ENCODE measurements around the gene CRYBG1. TPM values are rescaled to one million over a fixed set of nuclear protein-coding genes. Genes with fewer than 3 reads are reported as not detected.

Gene CRYBG1
- total and polyA plus RNA-seq, 4 donors, result 0.41 to 12.7 (median 5.8) TPM

GRCh38 chr6:106422534-106422933 lies 62.0 kb downstream of the CRYBG1 start:
- Histone ChIP-seq H3K4me3 (ENCODE audit: low read length in 2 of 2) (no peak overlapping the region), H3K27me3 (ENCODE audit: control insufficient read depth in 1 of 2, insufficient read depth in 2 of 2, low read length in 1 of 2) (no peaks in the 10 kb centered on the region), H3K27ac (ENCODE audit: low read depth in 1 of 2, low read length in 2 of 2) (no peak overlapping the region), H3K36me3 (ENCODE audit: control insufficient read depth in 1 of 2, insufficient read depth in 2 of 2, low read length in 1 of 2) (no peaks in the 10 kb centered on the region), H3K4me1 (ENCODE audit: control insufficient read depth in 1 of 2, insufficient read depth in 2 of 2, low read length in 2 of 2) (no peaks in the 10 kb centered on the region), H3K9me3 (ENCODE audit: control insufficient read depth, low read length) (no peaks in the 10 kb centered on the region)
- ATAC-seq (ENCODE audit: low FRiP score), result no peak
- intact Hi-C loops (cut with DNase I), result no loop called here
- DNase-seq, result no peak

- 77 to 80% methylated on average over 5 of the region's 5 CpGs for WGBS, 2 donors
- ATAC-seq (ENCODE audit: low FRiP score), result no peak
Observed at GRCh38 chr6:106425382-106425781, 64.9 kb downstream of the CRYBG1 start.

GRCh38 chr6:106426250-106426970 lies 65.9 kb downstream of the CRYBG1 start:
- ATAC-seq (ENCODE audit: low FRiP score) (no peak), DNase-seq (no peak)
- Histone ChIP-seq H3K4me3 (ENCODE audit: low read length in 2 of 2) (no peak overlapping the region), H3K4me1 (ENCODE audit: control insufficient read depth in 1 of 2, insufficient read depth in 2 of 2, low read length in 2 of 2) (no peaks in the 10 kb centered on the region), H3K36me3 (ENCODE audit: control insufficient read depth in 1 of 2, insufficient read depth in 2 of 2, low read length in 1 of 2) (no peaks in the 10 kb centered on the region), H3K27me3 (ENCODE audit: control insufficient read depth in 1 of 2, insufficient read depth in 2 of 2, low read length in 1 of 2) (no peaks in the 10 kb centered on the region), H3K9me3 (ENCODE audit: control insufficient read depth, low read length) (no peaks in the 10 kb centered on the region), H3K27ac (ENCODE audit: low read depth in 1 of 2, low read length in 2 of 2) (no peak overlapping the region)
- WGBS, 2 donors, result 65 to 67% methylated on average over 5 of the region's 5 CpGs
- intact Hi-C loops (cut with DNase I), result no loop called here

More at GRCh38 chr6:106425382-106425781, 64.9 kb downstream of the CRYBG1 start:
- DNase-seq, result no peak
- Histone ChIP-seq H3K36me3 (ENCODE audit: control insufficient read depth in 1 of 2, insufficient read depth in 2 of 2, low read length in 1 of 2) (no peaks in the 10 kb centered on the region), H3K4me1 (ENCODE audit: control insufficient read depth in 1 of 2, insufficient read depth in 2 of 2, low read length in 2 of 2) (no peaks in the 10 kb centered on the region), H3K27me3 (ENCODE audit: control insufficient read depth in 1 of 2, insufficient read depth in 2 of 2, low read length in 1 of 2) (no peaks in the 10 kb centered on the region), H3K4me3 (ENCODE audit: low read length in 2 of 2) (no peak overlapping the region), H3K9me3 (ENCODE audit: control insufficient read depth, low read length) (no peaks in the 10 kb centered on the region), H3K27ac (ENCODE audit: low read depth in 1 of 2, low read length in 2 of 2) (no peak overlapping the region)
- intact Hi-C loops (cut with DNase I), result no loop called here

GRCh38 chr6:106430466-106430865 lies 69.9 kb downstream of the CRYBG1 start:
- 81 to 83% methylated on average over 7 of the region's 7 CpGs for whole genome bisulfite sequencing, 2 donors
- no peaks in the 10 kb centered on the region for H3K36me3 ChIP-seq (ENCODE audit: control insufficient read depth in 1 of 2, insufficient read depth in 2 of 2, low read length in 1 of 2)
- ATAC-seq (ENCODE audit: low FRiP score) (no peak), DNase-seq (no peak)
- no peaks in the 10 kb centered on the region for H3K9me3 ChIP-seq (ENCODE audit: control insufficient read depth, low read length)
- no peaks in the 10 kb centered on the region for H3K4me1 ChIP-seq (ENCODE audit: control insufficient read depth in 1 of 2, insufficient read depth in 2 of 2, low read length in 2 of 2)
- H3K27me3 ChIP-seq (ENCODE audit: control insufficient read depth in 1 of 2, insufficient read depth in 2 of 2, low read length in 1 of 2), result no peaks in the 10 kb centered on the region
- H3K27ac ChIP-seq (ENCODE audit: low read depth in 1 of 2, low read length in 2 of 2), result no peak overlapping the region
- H3K4me3 ChIP-seq (ENCODE audit: low read length in 2 of 2), result no peak overlapping the region
- intact Hi-C loops (cut with DNase I), result no loop called here

GRCh38 chr6:106431405-106431804 lies 70.9 kb downstream of the CRYBG1 start:
- 76 to 87% methylated on average over 4 of the region's 4 CpGs for WGBS, 2 donors

GRCh38 chr6:106431972-106432371 lies 71.5 kb downstream of the CRYBG1 start:
- intact Hi-C loops (cut with DNase I), result no loop called here
- Histone ChIP-seq H3K36me3 (ENCODE audit: control insufficient read depth in 1 of 2, insufficient read depth in 2 of 2, low read length in 1 of 2) (no peaks in the 10 kb centered on the region), H3K4me3 (ENCODE audit: low read length in 2 of 2) (no peak overlapping the region), H3K9me3 (ENCODE audit: control insufficient read depth, low read length) (no peaks in the 10 kb centered on the region), H3K27me3 (ENCODE audit: control insufficient read depth in 1 of 2, insufficient read depth in 2 of 2, low read length in 1 of 2) (no peaks in the 10 kb centered on the region), H3K4me1 (ENCODE audit: control insufficient read depth in 1 of 2, insufficient read depth in 2 of 2, low read length in 2 of 2) (no peaks in the 10 kb centered on the region), H3K27ac (ENCODE audit: low read depth in 1 of 2, low read length in 2 of 2) (no peak overlapping the region)
- no peak for ATAC-seq (ENCODE audit: low FRiP score)
- no peak for DNase-seq
- WGBS, 2 donors, result 89 to 93% methylated on average over 3 of the region's 3 CpGs

More at GRCh38 chr6:106431405-106431804, 70.9 kb downstream of the CRYBG1 start:
- Histone ChIP-seq H3K4me1 (ENCODE audit: control insufficient read depth in 1 of 2, insufficient read depth in 2 of 2, low read length in 2 of 2) (no peaks in the 10 kb centered on the region), H3K36me3 (ENCODE audit: control insufficient read depth in 1 of 2, insufficient read depth in 2 of 2, low read length in 1 of 2) (no peaks in the 10 kb centered on the region), H3K9me3 (ENCODE audit: control insufficient read depth, low read length) (no peaks in the 10 kb centered on the region), H3K4me3 (ENCODE audit: low read length in 2 of 2) (no peak overlapping the region), H3K27ac (ENCODE audit: low read depth in 1 of 2, low read length in 2 of 2) (no peak overlapping the region), H3K27me3 (ENCODE audit: control insufficient read depth in 1 of 2, insufficient read depth in 2 of 2, low read length in 1 of 2) (no peaks in the 10 kb centered on the region)
- DNase-seq (no peak), ATAC-seq (ENCODE audit: low FRiP score) (no peak)
- intact Hi-C loops (cut with DNase I), result no loop called here

- no peak overlapping the region for H3K4me3 ChIP-seq (ENCODE audit: low read length in 2 of 2)
- no peak for DNase-seq
- H3K27ac ChIP-seq (ENCODE audit: low read depth in 1 of 2, low read length in 2 of 2), result no peak overlapping the region
- intact Hi-C loops (cut with DNase I), result no loop called here
- H3K4me1 ChIP-seq (ENCODE audit: control insufficient read depth in 1 of 2, insufficient read depth in 2 of 2, low read length in 2 of 2), result no peaks in the 10 kb centered on the region
- H3K27me3 ChIP-seq (ENCODE audit: control insufficient read depth in 1 of 2, insufficient read depth in 2 of 2, low read length in 1 of 2), result no peaks in the 10 kb centered on the region
- no peak for ATAC-seq (ENCODE audit: low FRiP score)
- no peaks in the 10 kb centered on the region for H3K36me3 ChIP-seq (ENCODE audit: control insufficient read depth in 1 of 2, insufficient read depth in 2 of 2, low read length in 1 of 2)
- peaks cover 2% of the 10 kb centered on the region for H3K9me3 ChIP-seq (ENCODE audit: control insufficient read depth, low read length)
Observed at GRCh38 chr6:106434530-106434929, 74.0 kb downstream of the CRYBG1 start.

GRCh38 chr6:106439459-106439858 lies 78.9 kb downstream of the CRYBG1 start:
- no peak overlapping the region for H3K4me3 ChIP-seq (ENCODE audit: low read length in 2 of 2)
- no peaks in the 10 kb centered on the region for H3K36me3 ChIP-seq (ENCODE audit: control insufficient read depth in 1 of 2, insufficient read depth in 2 of 2, low read length in 1 of 2)
- peaks cover 2% of the 10 kb centered on the region for H3K9me3 ChIP-seq (ENCODE audit: control insufficient read depth, low read length)
- DNase-seq (no peak), ATAC-seq (ENCODE audit: low FRiP score) (no peak)
- 74 to 77% methylated on average over 2 of the region's 2 CpGs for WGBS, 2 donors
- intact Hi-C loops (cut with DNase I), result no loop called here
- no peak overlapping the region for H3K27ac ChIP-seq (ENCODE audit: low read depth in 1 of 2, low read length in 2 of 2)
- peaks cover 0 to 2% of the 10 kb centered on the region in 2 donors for H3K27me3 ChIP-seq (ENCODE audit: control insufficient read depth in 1 of 2, insufficient read depth in 2 of 2, low read length in 1 of 2)
- H3K4me1 ChIP-seq (ENCODE audit: control insufficient read depth in 1 of 2, insufficient read depth in 2 of 2, low read length in 2 of 2), result no peaks in the 10 kb centered on the region

- no peak overlapping the region for H3K27ac ChIP-seq (ENCODE audit: low read depth in 1 of 2, low read length in 2 of 2)
- WGBS, 2 donors, result 41 to 62% methylated on average over 2 of the region's 2 CpGs
- peaks cover 0 to 2% of the 10 kb centered on the region in 2 donors for H3K27me3 ChIP-seq (ENCODE audit: control insufficient read depth in 1 of 2, insufficient read depth in 2 of 2, low read length in 1 of 2)
- H3K4me3 ChIP-seq (ENCODE audit: low read length in 2 of 2), result no peak overlapping the region
- intact Hi-C loops (cut with DNase I), result loop anchor here (5.0 to 10.0 kb wide), 2 partner anchors 106 to 537 kb away; no protein-coding TSS in a partner anchor
- H3K36me3 ChIP-seq (ENCODE audit: control insufficient read depth in 1 of 2, insufficient read depth in 2 of 2, low read length in 1 of 2), result no peaks in the 10 kb centered on the region
- no peaks in the 10 kb centered on the region for H3K4me1 ChIP-seq (ENCODE audit: control insufficient read depth in 1 of 2, insufficient read depth in 2 of 2, low read length in 2 of 2)
- DNase-seq, result no peak
- peaks cover 2% of the 10 kb centered on the region for H3K9me3 ChIP-seq (ENCODE audit: control insufficient read depth, low read length)
- no peak for ATAC-seq (ENCODE audit: low FRiP score)
Observed at GRCh38 chr6:106440546-106440945, 80.0 kb downstream of the CRYBG1 start.

All from aorta (tissue), 5 donors.